A204.1 (cell line): Measurements from ENCODE around the gene USP22.

Experiments
- FAIRE-seq: peaks from 2 replicates; lab custom pipeline; 2012; peaks lifted over from hg19 to GRCh38; lab: Jason Lieb, UNC

USP22 gene

DNA sequence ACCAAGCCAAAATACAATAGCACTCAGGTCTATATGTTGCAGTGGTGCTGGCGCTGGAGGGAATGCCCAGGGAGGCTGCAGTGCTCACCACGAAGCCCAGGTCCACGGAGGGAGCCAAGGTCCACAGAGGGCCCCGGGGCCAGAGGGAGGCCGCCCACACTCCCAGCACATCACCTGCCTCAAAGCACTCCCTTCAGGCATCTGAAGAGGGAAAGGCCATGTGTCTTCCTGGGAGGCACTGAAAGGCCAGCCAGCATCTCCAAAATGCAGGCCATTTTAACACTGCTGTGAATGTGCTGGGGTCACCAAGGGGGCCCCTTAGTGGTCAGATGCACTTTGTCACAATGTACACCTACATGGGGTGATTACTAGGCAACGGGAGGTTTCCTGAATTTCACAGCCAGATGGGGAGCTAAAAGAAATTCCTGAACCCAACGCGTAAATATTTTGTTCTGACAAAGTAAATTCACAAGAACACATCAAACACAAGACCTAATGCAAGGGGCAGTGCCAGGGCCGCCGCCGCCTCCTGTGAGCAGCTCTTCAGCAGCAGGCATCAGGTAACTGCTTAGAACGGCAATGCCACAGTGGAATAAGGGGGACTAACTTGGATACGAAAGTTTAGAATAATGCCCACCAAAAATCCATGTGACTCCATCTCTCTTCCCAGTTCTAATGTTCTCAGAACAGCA, 42.8 kb downstream of the USP22 start:
- no peak for FAIRE-seq

DNA sequence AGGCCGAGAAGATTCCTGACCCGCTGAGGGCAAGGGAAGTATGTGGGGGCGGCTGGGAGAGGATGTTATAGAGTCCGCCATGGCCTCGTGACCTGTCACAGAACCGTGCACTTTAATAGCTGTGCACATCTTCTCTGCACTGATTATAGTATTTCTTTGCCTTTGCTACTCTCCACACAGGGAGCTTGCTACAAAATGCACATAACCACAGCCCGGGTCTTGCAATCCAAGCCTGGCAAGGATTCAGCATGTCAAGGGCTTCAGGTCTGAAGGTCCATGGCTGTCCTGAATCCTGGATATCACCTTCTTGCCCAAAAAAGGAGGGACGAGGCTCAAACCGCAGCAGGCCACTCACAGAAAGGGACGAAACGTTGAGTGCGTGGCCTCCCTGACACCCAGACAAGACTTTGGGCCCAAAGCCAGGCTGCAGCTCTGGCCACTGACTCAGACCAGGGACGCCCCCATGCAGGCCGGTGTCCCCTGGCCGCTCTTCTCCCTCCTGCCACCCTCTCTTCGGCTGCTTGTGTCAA, 43.7 kb downstream of the USP22 start:
- no peak for FAIRE-seq

GRCh38 chr17:20998571-20999043, 44.2 kb downstream of the USP22 start:
- FAIRE-seq = no peak

GRCh38 chr17:20997711-20998570, 44.9 kb downstream of the USP22 start:
- no peak for FAIRE-seq

- no peak for FAIRE-seq
Measured at GRCh38 chr17:20996724-20997615, 45.8 kb downstream of the USP22 start.

DNA sequence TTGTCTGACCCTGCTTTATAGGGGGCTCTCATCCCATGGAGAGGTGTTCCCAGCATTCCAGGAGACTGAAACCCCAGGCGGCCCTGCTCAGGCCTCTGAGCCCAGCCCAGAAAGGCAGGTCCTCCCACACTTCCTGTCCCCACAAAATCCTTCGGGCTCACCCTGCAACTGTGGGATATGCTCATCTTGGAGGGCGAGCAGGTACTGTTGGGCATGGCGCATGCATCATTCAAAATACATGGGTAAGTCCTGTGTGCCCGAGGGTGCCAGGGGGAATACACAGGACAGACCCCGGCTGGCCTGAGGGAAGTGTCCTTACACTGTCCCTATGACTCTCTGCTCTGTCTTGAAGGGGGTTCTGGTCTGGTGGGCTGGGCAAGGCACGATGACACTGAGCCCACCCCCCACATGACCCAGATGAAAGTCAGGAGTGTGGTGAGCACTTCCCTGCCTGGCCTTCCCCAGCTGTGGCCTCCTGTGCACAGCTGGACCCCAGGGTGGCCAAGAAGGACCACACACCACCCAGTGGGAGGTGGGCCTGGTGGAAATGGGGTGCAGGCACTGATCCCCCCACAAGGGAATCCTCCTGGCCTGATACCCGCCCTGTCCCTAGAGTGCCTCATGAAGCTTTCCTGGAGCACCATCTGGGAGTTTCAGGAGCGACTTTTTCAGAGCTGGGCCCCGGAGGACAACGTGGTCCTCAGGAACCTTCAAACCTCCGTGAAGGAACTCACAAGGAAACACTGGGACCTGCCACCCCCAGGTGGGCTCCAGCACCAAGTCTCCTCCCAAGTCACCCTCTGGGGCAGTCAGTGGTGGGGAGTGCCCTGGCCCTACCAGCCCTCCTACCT, 46.7 kb downstream of the USP22 start:
- no peak for FAIRE-seq

GRCh38 chr17:20995164-20995872, 47.5 kb downstream of the USP22 start:
- no peak for FAIRE-seq

GRCh38 chr17:20994779-20995149, 48.0 kb downstream of the USP22 start:
- no peak for FAIRE-seq

DNA sequence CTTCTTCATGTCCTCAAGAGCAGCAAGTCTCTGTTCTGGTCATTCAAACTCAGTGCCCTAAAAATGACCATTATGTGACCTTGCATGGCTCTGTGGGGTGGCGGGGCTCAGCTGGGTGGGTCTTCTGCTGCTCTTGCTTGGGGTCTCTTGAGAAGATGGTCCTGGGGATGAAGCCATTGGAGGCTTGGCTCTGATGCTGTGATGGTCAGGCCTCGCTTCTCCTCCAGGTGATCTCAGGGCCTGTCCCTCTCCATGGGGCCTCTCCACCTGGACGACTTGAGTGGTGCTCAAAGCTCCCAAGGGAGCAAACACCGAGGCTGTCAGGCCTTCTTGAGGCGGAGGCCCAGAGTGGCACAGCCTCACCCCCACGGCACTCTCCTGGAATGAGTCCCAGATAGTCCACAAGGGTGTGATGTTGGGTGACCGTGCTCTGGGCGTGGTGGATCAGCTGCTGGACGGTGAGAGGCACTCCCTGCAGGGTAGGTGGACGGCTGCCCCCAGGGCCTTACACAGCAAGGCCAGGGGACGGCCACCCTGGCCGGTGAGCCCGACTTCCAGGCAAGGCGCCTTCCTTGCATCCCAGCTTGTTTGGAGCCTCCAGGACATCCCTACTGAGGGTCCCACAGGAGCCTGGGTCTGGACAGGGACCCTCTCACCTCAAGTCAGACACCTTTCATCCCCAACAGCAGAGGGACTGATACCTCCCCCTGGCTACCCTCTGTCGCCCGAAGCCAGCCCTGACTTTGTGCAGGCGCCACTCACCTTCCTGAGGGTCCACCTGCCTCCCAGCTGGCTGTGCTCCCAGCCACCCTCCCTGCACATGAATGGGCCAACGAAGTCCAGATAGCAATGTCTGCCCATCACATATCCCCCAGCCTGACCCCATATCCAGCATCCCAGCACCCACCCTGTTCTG, 48.7 kb downstream of the USP22 start:
- no peak for FAIRE-seq

GRCh38 chr17:20992987-20993862, 49.6 kb downstream of the USP22 start:
- peak; percentile 44 for FAIRE-seq

- FAIRE-seq = no peak
Measured at GRCh38 chr17:20992416-20992815, 50.4 kb downstream of the USP22 start.

- no peak for FAIRE-seq
Measured at GRCh38 chr17:20991276-20992037, 51.4 kb downstream of the USP22 start.

DNA sequence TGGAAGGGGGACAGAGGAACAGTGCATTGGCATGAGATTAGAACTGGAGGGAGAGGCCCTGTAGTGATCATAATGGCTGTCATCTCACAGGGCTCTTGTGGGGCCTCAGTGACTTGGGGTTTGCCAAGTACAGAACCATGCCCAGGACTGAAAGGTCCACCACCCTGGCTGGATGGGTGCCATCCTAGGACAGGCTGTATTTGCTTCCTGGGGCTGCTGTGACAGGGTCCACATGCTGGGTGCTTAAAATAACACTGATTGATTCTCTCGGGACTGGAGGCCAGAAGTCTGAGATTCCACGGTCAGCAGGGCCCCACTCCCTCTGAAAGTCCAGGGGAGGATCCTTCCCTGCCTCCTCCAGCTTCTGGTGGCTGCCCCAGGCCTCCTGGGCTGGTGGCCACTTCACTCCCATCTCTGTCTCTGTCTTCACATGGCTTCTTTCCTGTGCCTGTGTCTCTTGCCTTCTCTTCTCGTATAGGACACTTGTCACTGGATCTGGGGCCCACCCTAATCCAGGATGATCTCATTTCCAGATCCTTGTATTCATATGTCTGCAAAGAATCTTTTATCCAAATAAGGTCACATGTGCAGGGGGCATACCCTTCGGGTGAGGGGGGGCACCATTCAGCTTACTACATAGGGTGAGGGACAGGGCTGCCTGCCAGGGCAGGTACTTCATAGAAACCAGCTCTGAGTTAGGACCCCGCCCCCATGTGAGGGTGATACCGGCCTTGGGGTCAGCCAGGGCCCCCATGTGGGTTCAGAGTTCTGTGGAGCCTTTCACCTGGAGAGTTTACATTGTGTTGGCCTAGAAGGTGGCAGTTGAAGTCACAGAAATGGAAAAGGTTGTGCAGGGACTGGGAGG, 52.6 kb downstream of the USP22 start:
- no peak for FAIRE-seq

- FAIRE-seq = no peak
Measured at GRCh38 chr17:20989481-20989880, 53.3 kb downstream of the USP22 start.

DNA sequence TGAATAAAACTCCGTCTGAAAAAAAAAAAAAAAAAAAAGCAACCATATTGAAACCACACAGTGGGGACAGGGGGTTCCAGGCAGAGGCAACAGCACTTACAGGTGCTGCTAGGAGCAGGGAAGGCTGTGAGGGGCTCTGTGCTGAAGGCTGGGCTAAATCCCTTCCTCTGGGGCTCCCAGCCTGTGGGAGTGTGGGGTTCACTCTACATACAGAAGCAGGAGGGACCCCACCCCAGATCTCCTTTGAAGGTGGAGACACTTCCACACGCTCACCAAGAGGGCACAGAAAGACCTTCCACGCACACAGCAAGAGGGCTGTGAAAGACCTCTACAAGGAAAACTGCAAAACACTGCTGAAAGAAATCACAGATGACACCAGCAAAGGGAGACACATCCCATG, 53.9 kb downstream of the USP22 start:
- no peak for FAIRE-seq

DNA sequence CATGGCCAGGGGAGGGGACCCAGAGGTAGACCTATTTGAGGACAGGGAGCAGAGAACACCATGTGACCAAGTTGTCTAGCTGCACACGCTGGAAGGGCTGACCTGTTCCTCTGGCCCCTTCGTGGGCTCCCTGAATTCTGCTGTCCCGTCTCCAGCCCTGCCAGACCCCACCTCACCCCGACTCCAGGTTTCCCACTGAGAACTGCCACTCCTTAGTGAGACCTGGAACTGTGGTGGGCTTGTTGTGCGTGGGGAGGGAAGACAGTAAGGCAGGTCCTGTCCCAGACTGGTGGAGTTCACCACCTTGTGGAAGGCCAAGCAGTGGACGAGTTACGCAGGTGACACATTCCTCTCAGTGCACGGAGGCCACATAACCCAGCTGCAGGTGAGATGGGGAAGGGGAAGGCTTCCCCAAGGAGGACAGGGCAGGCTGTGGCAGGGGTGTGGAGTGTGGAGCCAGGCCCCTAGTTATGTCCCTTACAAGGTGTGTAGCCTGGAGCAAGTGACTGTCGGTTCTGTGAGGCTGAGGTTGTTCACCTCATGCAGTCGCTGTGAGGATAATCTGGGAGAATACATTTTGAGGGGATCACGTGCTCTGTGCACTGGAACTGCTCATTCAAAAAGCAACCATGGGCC, 54.7 kb downstream of the USP22 start:
- no peak for FAIRE-seq
